HG02798 (cell line): Measurements from ENCODE around the gene AVPR2.

Experiments used
- ATAC-seq: cut with Tn5 transposase; IDR thresholded peaks from one replicate; pipeline ENCODE4 v1.9.1; 2021; ENCODE audit warnings: mild to moderate bottlenecking; ENCODE audit not compliant: unreplicated experiment, poor library complexity

Gene AVPR2

DNA sequence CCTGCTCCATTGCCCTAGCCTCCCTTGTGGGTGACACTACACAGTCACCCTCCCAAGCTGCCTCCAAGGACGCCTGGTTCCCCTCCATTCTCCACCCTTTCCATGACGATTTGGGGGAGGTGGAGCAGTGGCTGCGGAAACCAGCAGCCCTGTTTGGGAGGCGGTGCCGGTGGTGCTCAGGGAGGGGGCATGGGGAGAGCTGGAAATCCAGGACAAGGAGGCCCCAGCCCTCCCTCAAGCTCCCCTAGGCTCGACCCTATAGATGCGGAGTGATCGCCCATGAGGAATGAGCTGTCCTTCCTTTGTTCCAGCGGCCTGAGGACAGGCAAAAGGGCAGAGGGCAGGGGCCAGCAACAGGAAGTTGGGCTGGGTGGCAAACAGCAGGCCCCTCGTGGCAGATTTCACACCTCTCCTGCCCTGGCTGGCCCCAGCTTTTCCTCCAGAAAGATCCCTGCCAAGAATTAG lies 43.6 kb downstream of the AVPR2 start:
- no peak for ATAC-seq

DNA sequence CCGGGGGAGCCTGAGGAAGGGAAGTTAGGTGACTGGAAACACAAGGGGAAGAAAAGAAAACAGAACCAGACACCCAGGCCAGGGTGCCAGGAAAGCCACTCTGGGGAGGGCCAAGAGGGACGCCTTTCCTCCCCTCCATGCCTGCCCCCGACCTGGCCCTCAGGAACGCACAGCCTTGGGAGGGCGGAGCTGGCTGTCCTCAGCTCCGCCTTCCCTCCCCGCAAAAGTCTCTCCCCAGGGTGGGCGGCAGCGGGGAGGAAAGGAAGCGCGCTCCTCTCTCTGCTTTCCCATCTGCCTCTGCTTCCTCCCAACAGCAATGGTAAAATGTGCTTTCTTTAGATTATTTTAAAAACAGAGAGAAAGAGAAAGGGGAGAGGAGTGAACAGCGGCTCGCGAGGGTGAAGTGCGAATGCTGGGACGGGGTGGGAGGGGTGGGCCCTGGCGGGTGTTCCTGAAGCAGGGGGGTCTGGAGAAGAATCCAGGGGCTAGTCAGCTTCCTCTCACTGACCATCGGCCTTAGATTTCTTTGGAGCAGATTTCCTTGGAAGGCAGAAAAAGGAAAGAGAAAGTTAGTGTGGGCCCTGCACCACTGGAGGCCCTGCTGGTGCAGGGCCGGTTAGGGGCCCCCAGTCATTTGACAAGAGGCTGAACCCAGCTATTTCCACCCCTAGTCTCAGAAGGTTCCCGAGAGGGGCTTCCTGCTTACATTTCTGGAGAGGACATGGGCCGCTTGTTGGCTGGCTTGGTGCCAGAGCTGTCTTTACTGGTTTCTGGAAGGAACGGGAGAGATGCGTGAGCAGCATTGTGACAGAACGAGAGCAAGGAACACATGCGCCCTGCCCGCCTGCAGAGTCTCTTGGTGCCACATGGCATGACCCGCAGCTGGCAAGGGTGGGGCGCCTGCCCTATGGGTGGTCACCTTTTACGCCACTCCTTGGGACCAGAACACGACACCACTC lies 44.7 kb downstream of the AVPR2 start:
- ATAC-seq = no peak

DNA sequence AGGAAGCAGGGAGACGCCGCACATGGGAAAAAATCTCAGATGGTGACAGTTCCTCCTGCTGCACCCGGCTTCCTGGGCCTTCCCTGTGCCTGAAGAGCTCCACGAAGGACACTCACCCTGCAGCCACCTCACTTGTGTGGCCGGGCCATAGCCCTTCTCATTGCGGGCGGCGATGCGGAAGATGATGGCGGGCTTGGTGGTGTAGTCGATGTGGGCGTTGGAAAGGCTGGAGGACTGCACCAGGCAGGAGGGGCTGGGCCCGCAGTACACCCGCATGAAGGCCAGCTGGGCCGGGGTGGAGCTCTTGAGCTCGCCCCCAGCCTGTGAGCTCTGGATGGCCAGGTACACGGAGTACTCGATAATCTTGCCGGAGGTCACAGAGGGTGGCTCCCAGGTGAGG lies 45.7 kb downstream of the AVPR2 start:
- no peak for ATAC-seq

DNA sequence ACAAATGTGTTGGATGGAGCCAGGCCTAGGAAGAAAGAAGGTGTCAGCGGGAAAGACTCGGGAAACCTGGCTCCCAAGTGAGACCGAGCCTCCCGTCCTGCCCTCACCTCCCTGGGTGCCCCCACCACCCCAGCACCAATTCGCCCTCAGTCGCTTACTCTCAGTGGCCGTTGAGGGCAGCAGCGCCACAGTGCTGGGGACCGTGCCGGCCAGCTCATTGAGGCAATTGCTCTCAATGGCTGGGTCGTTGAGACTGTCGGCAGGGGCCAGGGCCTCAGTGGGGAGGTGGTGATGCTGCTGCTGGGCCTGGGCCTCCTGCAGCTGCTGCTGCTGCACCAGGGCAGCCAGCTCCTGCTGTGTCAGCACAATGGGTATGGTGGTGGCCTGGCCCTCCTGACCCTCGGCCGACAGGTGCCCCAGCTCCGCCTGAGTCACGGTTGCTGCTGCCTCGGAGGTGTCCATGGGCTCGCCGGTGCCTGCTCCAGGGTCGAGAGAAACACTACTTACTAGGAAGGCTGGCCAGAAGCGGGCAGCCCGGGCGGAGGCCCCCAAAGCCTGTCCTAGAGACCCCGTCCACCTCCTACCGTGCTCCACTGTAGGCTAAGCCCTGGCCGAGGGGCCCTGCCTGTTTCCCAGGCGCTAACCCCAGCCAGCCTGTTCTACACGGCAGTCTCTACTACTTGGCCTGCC lies 47.4 kb downstream of the AVPR2 start:
- ATAC-seq = no peak

DNA sequence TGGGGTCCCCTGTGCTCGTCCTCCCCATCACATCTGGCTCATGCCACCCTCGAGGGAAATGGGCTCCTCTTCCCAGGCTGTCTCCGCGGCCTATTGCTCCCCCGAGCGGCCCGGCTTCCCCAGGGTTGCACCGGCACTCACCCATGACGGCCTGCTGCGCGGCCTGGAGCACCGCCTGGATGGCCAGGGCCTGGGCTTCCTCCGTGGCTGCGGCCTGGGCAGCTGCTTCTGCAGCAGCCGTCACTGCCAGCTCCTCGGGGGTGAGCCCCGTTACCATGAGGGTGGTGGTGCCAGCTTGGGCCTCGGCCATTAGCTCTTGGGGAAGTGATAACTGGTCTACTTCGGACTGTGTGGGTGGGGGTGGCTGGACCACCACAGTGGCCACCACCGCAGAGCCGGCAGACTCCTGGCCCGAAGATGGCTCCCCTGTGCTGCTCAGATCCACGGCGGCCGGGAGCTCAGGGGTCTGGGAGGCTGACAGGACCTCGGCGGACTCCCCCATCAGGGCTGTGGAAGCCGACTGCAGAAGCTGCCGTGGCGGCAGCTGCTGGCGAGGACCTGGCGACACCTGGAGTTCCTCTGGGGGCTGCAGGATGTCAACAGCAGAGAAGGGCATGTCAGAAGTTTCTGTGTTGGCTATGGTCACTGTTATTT lies 48.0 kb downstream of the AVPR2 start:
- no peak for ATAC-seq

DNA sequence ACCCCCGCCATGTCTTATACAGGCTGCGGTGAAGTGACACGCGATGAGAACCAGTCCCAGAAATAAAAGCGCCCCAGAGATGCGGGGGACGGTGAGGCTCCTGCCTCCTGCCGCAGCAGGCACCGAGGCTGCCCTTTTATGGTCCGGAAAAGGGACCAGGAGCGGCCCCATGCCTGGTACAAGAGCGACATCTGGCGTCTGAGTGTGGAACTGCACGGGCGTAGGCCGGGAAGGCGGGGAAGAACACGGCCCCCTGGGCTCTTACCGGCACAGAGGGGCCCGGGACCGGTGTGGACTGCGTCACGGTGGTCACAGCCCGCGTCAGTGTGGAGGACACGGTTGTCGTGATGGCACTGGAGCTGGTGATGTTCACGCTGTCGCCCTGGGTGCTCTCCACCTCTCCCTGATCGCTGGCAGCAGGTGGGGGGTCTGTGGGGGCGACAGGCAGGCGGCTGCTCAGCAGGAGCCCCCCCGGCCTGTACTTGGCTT lies 48.9 kb downstream of the AVPR2 start:
- no peak for ATAC-seq

DNA sequence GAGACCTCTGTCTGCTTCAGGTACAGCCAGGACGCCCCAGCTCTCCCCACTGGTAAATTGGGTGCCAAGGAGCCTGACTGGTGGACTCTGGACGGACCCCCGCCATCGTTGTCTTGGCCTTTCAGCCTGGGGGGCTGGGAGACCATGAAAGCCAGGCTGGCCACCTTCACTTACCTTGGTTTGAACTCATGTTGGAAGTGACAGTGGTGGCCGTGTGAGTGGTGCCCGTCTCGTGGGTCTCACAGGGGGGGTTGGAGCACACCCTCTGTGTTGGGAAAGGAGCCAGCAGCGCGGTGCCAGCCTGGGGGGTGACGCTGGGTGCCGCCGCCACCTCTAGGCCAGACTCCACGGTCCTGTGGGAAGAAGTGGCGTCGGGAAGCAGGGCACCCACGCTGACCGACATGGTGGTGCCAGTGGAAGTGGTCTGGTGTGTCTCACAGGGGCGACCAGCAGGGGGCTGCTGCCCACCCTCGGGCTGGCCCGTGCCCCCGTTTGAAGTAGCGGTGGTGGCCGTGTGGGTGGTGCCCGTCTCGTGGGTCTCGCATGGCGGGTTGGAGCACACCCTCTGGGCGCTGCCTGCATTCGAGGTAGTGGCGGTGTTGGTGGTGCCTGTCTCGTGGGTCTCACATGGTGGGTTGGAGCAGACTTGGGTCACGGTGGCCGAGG lies 49.6 kb downstream of the AVPR2 start:
- ATAC-seq = no peak

DNA sequence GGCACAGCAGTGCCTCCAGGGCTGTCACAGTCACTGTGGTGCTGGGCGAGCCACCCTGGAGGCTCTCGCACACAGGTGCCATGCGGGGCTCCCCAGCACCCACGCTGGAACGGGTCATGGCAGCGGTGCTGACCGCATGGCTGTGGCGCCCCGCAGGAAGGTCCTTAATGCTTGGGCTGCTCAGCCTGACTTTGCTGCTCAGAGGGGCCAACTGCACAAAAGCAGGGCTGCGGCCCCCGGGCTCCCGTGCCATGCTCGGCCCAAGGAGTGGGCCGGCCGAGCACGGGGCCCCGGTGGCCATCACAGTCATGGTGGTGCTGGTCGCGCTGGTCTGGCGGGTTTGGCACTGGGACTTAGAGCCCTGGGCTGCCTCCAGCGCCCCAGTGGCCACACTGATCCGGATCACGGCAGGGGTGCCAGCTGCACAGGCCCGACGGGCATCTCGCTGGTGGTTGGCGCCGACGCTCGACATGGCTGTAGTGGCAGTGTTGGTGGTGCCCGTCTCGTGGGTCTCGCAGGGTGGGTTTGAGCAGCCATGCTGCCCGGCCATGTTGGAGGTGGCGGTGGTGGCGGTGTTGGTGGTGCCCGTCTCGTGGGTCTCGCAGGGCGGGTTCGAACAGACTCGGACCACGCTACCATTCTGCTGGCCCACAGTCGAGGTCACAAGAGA lies 50.2 kb downstream of the AVPR2 start:
- ATAC-seq = no peak

DNA sequence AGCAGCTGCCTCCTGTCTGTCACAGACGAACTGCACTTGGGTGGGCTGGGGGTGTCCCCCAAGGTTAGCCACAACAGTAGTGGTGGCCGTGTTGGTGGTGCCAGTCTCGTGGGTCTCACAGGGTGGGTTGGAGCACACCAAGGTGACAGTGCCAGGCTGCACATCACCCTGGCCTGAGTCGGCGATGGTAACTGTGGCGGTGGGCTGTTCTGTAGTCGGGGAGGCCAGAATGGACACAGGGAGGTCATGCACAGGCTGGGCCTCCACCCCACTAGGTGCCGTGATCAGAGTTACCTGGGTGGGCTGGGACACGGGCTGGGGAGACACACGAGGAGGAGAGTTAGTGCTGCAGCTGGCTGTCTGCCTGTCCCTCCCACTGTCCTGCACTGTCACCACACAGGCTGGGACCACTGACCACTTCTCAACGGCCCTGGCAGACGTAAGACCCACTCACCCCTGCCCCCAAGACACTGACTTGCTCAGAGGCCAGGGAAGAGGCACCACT lies 50.8 kb downstream of the AVPR2 start:
- no peak for ATAC-seq

DNA sequence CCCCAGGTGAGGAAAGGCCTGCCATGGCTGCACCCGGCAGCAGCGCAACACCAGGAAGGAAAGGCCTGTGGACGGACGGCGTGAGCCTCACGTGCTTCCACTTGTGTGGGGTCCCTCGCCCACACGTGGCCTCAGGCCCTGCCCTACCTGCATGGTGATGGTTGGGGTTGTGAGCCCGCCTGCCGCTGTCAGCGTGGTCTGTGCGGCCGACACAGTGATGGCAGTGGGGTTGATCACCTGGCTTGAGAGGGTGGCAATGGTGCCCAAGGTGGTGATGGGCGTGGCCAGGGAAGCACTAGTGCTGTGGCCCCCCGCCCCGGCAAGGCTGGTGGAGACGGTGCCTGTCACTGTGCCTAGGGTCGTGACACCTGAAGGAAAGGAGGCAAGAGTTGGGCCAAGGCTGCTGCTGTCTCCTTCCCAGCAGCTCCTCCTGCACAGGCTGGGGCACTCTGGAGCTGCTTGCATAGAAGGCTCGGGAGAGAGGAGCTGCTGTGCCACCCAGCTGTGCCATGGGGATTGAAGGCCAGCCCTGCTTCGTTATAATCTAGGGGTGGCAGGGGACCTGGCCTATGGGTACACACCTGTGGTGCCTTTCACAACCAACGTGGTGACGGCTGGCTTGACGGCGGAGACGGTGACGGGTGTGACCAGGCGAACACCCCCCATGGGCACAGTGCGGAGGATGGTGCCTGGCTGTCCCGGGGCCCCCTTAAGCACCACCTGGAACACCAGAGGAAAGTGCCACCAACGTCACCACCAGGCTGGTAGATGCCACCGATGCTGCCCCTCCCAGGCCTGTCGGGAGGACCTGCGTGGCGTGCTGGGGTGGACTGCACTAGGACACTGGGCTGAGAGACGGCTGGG lies 51.8 kb downstream of the AVPR2 start:
- ATAC-seq = no peak
